ENCODE results near the gene TPRA1. TPM values are rescaled to one million over a fixed set of nuclear protein-coding genes. Genes with fewer than 3 reads are reported as not detected.

TPRA1 gene
- total and polyA plus RNA-seq, 9 of the 15 experiments (the other 6 are each of a cell fraction or from before 2014, with no cell fraction given), result 0.66 to 21.5 (median 11.1) TPM

GRCh38 chr3:127578802-127579201 is 11.7 kb downstream of the TPRA1 start:
- intact Hi-C loops (cut with micrococcal nuclease) (loop anchor here (10.0 kb wide), 1 partner anchor 386 kb away; no protein-coding TSS in a partner anchor), in situ Hi-C loops (cut with MboI) (no loop called here)
- Histone ChIP-seq H3K4me3 (no peak overlapping the region), H3K4me1 (replicated peaks in 1 of 2; ENCODE audit: control insufficient read depth in 2 of 2, insufficient read depth in 2 of 2, low read length in 2 of 2) (peaks cover 0 to 28% of the 10 kb centered on the region in 2 experiments; a peak in 3 of 5 replicates), H3K9me3 (replicated peaks; ENCODE audit: control insufficient read depth, insufficient read depth, low read depth, low read length) (no peaks in the 10 kb centered on the region; the same call in 1 of the 2 replicates), H3K36me3 (ENCODE audit: control insufficient read depth, insufficient read depth, low read length) (peaks cover 24% of the 10 kb centered on the region), H2AFZ (ENCODE audit: low read depth, low read length) (no peak overlapping the region), H3K27me3 (ENCODE audit: control insufficient read depth in 2 of 2, insufficient read depth in 2 of 2, low read length in 2 of 2) (no peaks in the 10 kb centered on the region), H4K20me1 (replicated peaks; ENCODE audit: control insufficient read depth, insufficient read depth, low read length) (peaks cover 12% of the 10 kb centered on the region), H3K79me2 (ENCODE audit: control insufficient read depth, insufficient read depth, low read length) (peaks cover 3% of the 10 kb centered on the region), H3K9ac (ENCODE audit: insufficient read depth in 1 of 2, low read depth in 2 of 2, low read length in 2 of 2) (peak overlapping the region in 1 of 2 experiments; percentile 36; a peak in 1 of 4 replicates), H3K4me2 (ENCODE audit: insufficient read depth, low read length) (no peak overlapping the region), H3K27ac (ENCODE audit: extremely low read depth, low read depth, low read length) (no peak overlapping the region), H3K9me1 (ENCODE audit: control insufficient read depth, insufficient read depth, low read length) (peaks cover 5% of the 10 kb centered on the region)
- DNase-seq (ENCODE audit: extremely low read depth in 1 of 4, low spot score in 3 of 4) (no peak), ATAC-seq (no peak), FAIRE-seq (no peak)
- 80% methylated on average over 2 of the region's 6 CpGs for WGBS (ENCODE audit: insufficient coverage, low coverage, missing lambda C conversion rate)
- POLR2A ChIA-PET, result interaction anchor here (0.7 to 1.7 kb wide), 3 partner anchors 8 to 21 kb away, joined by 4 to 9 read pairs (median 4); no protein-coding TSS in a partner anchor
- CTCF ChIA-PET (ENCODE audit: low intra/inter-chr PET ratio), result no interaction called here
- BruUV-seq (replicated peaks), result no TSS peak
- TF ChIP-seq ZNF232 (CRISPR knock-in tag; IDR thresholded peaks at IDR 0.05), result no peak
- TF ChIP-seq, protein P1, sequence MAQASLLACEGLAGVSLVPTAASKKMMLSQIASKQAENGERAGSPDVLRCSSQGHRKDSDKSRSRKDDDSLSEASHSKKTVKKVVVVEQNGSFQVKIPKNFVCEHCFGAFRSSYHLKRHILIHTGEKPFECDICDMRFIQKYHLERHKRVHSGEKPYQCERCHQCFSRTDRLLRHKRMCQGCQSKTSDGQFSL (CRISPR knock-in tag; IDR thresholded peaks at IDR 0.05), result no peak
- TF ChIP-seq, protein P1 (tag; IDR thresholded peaks at IDR 0.05), result no peak
- TF ChIP-seq, protein P2, sequence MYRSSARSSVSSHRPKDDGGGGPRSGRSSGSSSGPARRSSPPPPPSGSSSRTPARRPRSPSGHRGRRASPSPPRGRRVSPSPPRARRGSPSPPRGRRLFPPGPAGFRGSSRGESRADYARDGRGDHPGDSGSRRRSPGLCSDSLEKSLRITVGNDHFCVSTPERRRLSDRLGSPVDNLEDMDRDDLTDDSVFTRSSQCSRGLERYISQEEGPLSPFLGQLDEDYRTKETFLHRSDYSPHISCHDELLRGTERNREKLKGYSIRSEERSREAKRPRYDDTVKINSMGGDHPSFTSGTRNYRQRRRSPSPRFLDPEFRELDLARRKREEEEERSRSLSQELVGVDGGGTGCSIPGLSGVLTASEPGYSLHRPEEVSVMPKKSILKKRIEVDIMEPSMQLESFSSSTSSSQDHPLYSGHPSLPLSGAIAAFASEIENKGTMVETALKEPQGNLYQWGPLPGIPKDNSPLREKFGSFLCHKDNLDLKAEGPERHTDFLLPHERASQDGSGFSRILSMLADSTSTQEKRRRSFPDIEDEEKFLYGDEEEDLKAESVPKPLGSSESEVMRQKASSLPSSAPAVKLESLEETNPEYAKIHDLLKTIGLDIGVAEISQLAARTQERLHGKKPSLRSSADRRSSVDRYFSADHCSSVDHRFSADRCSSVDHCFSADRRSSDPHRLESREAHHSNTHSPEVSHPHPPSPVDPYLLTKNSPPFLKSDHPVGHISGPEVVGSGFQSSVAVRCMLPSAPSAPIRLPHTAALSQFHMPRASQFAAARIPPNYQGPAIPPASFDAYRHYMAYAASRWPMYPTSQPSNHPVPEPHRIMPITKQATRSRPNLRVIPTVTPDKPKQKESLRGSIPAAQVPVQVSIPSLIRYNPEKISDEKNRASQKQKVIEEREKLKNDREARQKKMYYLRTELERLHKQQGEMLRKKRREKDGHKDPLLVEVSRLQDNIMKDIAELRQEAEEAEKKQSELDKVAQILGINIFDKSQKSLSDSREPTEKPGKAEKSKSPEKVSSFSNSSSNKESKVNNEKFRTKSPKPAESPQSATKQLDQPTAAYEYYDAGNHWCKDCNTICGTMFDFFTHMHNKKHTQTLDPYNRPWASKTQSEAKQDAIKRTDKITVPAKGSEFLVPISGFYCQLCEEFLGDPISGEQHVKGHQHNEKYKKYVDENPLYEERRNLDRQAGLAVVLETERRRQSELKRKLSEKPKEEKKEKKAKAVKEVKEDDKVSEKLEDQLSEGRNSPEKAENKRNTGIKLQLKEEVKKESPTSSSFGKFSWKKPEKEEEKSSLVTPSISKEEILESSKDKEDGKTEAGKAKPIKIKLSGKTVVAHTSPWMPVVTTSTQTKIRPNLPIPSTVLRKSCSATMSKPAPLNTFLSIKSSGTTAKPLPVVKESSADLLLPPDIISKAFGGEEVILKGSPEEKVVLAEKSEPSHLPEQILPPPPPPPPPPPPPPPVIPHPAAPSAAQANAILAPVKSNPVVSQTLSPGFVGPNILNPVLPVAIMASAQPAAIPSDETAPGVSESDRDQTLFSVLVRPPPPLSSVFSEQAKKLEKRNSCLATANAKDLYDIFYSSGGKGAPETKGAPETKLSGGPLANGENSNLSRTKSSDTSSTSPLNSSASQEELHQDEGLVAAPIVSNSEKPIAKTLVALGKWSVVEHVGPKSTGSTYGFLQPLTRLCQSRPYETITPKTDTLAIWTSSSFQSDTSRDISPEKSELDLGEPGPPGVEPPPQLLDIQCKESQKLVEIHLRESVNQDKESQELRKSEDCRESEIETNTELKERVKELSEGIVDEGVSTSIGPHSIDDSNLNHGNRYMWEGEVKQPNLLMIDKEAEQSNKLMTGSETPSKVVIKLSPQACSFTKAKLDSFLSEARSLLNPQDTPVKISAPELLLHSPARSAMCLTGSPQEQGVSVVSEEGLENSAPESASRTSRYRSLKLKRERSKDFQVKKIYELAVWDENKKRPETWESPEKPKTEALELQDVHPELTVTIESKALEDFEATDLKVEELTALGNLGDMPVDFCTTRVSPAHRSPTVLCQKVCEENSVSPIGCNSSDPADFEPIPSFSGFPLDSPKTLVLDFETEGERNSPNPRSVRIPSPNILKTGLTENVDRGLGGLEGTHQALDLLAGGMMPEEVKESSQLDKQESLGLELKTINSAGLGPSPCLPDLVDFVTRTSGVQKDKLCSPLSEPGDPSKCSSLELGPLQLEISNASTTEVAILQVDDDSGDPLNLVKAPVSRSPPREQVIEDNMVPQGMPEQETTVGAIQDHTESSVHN (IDR thresholded peaks at IDR 0.05; ENCODE audit: borderline replicate concordance in 1 of 2, low read depth in 1 of 2), result no peak
- TF ChIP-seq BRF1 (IDR thresholded peaks at IDR 0.05; ENCODE audit: borderline replicate concordance, extremely low read depth, insufficient read length), result no peak
- TF ChIP-seq FUS (optimal IDR thresholded peaks at IDR 0.05; ENCODE audit: low read depth, low read length), result no peak
- no peak for TF ChIP-seq ZNF668 (CRISPR knock-in tag; IDR thresholded peaks at IDR 0.05)
- no peak for TF ChIP-seq AFF4 (CRISPR knock-in tag; IDR thresholded peaks at IDR 0.05)
- TF ChIP-seq EGR1 (conservative IDR thresholded peaks at IDR 0.05), result no peak
- no peak for TF ChIP-seq HLTF (IDR thresholded peaks at IDR 0.05)
